Skeletal muscle satellite cell (primary cell): ENCODE data around the gene ARHGAP21.

Source experiments
- H3K27me3 ChIP-seq: 2 replicates; pipeline ENCODE4 v1.7.0; 2013; ENCODE audit warnings: low read length; ENCODE audit not compliant: control insufficient read depth, insufficient read depth
- H3K36me3 ChIP-seq: 2 replicates; pipeline ENCODE4 v1.7.0; 2013; ENCODE audit warnings: mild to moderate bottlenecking, control low read depth, low read length; ENCODE audit not compliant: insufficient read depth
- H3K4me1 ChIP-seq: 2 replicates; pipeline ENCODE4 v1.7.0; 2013; ENCODE audit warnings: low read length; ENCODE audit not compliant: control insufficient read depth, insufficient read depth
- H3K4me2 ChIP-seq: 2 replicates; pipeline ENCODE4 v1.7.0; 2013; ENCODE audit warnings: mild to moderate bottlenecking, low read length
- H3K4me3 ChIP-seq: 2 replicates; pipeline ENCODE4 v1.7.0; 2013; ENCODE audit warnings: low read length
- H3K9ac ChIP-seq: 2 replicates; pipeline ENCODE4 v1.7.0; 2013; ENCODE audit warnings: mild to moderate bottlenecking, low read depth, low read length, moderate library complexity
- H3K9me3 ChIP-seq: replicated peaks from 2 replicates; pipeline ENCODE4 v1.7.0; 2013; ENCODE audit warnings: mild to moderate bottlenecking, control low read depth, low read length

ARHGAP21 gene

DNA sequence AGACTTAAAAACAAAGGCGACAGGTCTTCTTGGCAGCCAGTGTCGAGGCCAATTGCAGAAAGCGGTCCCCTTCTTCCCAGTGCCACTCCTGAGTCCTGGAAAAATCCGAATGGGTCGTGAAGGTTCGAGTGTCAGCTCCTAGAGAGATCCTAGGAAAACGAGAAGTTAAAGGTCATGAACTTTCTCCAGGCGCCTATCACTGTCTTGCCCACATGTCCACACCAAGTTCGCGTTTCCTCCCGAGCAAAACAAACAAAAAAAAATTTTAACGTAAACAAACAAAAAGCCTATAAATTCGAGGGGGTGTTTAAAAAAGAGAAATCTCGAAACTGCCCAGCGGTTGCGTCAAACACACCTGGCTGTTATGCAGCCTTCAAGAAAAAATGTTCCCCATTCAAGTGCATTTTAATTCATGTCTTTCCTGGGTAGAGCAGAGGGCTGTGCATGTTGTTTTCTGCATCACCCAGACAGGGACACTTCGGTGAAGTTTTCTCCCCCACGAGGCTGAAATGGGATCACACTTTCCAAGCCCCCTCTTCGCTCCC lies 1.5 kb downstream of the ARHGAP21 start:
- H3K9ac ChIP-seq, result peak overlapping the region; percentile 97

GRCh38 chr10:24721229-24722106 lies 2.2 kb downstream of the ARHGAP21 start:
- no peaks in the 10 kb centered on the region for H3K27me3 ChIP-seq
- H3K4me1 ChIP-seq, result peaks cover 35% of the 10 kb centered on the region
- peak overlapping the region; percentile 97 for H3K4me2 ChIP-seq
- peak overlapping the region; percentile 83 for H3K4me3 ChIP-seq
- H3K36me3 ChIP-seq, result peaks cover 31% of the 10 kb centered on the region
- H3K9ac ChIP-seq, result peak overlapping the region; percentile 97
- no peaks in the 10 kb centered on the region for H3K9me3 ChIP-seq

More for the DNA sequence above, 1.5 kb downstream of the ARHGAP21 start:
- Histone ChIP-seq H3K36me3 (peaks cover 25% of the 10 kb centered on the region), H3K4me1 (peaks cover 32% of the 10 kb centered on the region), H3K27me3 (no peaks in the 10 kb centered on the region), H3K4me3 (peak overlapping the region; percentile 83), H3K4me2 (peak overlapping the region; percentile 97), H3K9me3 (no peaks in the 10 kb centered on the region)

GRCh38 chr10:24720096-24720495 lies 3.6 kb downstream of the ARHGAP21 start:
- peaks cover 38% of the 10 kb centered on the region for H3K4me1 ChIP-seq
- H3K27me3 ChIP-seq, result no peaks in the 10 kb centered on the region
- H3K4me3 ChIP-seq, result peak overlapping the region; percentile 83
- peak overlapping the region; percentile 97 for H3K9ac ChIP-seq
- H3K4me2 ChIP-seq, result peak overlapping the region; percentile 97
- H3K9me3 ChIP-seq, result no peaks in the 10 kb centered on the region
- peaks cover 31% of the 10 kb centered on the region for H3K36me3 ChIP-seq

GRCh38 chr10:24718031-24718855 lies 5.4 kb downstream of the ARHGAP21 start:
- H3K27me3 ChIP-seq, result no peaks in the 10 kb centered on the region
- H3K4me2 ChIP-seq, result peak overlapping the region; percentile 97
- peak overlapping the region; percentile 83 for H3K4me3 ChIP-seq
- peaks cover 36% of the 10 kb centered on the region for H3K4me1 ChIP-seq
- H3K9me3 ChIP-seq, result no peaks in the 10 kb centered on the region
- peak overlapping the region; percentile 97 for H3K9ac ChIP-seq
- peaks cover 31% of the 10 kb centered on the region for H3K36me3 ChIP-seq

DNA sequence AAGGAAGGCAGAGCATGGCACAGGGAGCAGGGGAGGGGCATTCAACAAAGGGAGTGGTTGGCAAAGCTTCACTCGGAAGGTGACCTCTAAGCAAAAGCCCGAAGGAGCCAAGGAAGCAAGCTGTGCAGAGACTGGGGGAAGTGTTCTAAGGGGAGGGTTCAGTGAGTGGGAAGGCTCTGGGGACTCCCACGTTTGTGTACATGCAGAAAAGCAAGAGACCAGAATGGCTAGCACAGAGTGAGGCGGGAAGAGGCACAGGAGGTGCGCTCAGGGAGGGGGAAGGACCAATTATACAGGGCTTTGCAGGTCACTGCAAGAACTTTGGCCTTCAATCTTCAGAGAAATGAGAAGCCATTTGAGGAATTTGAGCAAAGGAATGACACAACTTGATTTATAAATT lies 7.4 kb downstream of the ARHGAP21 start:
- Histone ChIP-seq H3K36me3 (peaks cover 26% of the 10 kb centered on the region), H3K9ac (no peak overlapping the region), H3K4me2 (peak overlapping the region; percentile 0), H3K9me3 (no peaks in the 10 kb centered on the region), H3K4me1 (peaks cover 41% of the 10 kb centered on the region), H3K27me3 (no peaks in the 10 kb centered on the region), H3K4me3 (no peak overlapping the region)

DNA sequence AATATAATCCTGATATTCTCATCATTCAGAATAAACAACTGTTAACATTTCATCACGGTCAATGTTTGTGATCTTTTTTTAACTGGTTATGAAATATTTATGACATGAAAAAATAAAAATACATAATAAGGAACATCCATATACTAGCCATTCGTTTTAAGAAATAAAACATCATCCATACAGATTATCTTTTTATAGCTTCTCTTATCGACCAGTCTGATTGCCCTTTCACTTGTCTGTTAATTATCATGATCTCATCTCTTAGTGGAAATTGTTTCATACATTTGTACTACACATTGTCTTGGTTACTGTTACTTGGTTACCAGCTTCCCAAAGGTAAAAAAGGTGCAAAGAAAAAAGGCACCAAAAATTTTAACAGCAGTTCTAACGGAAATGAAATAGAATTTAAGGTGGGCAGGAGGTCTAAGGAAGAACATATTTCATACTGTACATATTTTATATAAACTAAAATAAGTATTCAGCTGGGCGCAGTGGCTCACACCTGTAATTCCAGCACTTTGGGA lies 8.4 kb downstream of the ARHGAP21 start:
- peaks cover 16% of the 10 kb centered on the region for H3K36me3 ChIP-seq
- no peak overlapping the region for H3K4me3 ChIP-seq
- no peak overlapping the region for H3K4me2 ChIP-seq
- H3K9me3 ChIP-seq, result no peaks in the 10 kb centered on the region
- no peaks in the 10 kb centered on the region for H3K27me3 ChIP-seq
- H3K4me1 ChIP-seq, result peaks cover 40% of the 10 kb centered on the region
- no peak overlapping the region for H3K9ac ChIP-seq

DNA sequence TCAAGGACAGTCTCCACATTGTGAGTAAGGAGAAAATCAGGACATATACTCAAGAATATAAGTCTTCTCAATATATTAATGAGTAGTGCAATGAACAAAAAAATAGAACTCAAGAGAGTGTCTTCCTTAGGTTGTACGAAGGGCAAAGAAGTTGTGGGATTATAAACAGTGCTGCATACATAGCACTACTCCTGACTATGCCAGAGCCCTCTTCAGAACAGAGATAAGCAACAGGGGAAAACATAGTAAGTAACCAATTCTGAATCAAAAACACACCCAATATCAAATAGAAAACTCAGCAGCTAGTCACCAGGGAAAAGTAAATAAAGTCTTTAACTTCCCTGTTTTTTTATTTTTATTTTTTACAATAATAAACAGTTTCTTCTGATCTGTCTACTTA lies 10.6 kb downstream of the ARHGAP21 start:
- H3K9me3 ChIP-seq, result no peaks in the 10 kb centered on the region
- H3K4me2 ChIP-seq, result no peak overlapping the region
- H3K27me3 ChIP-seq, result no peaks in the 10 kb centered on the region
- H3K36me3 ChIP-seq, result peaks cover 15% of the 10 kb centered on the region
- no peak overlapping the region for H3K9ac ChIP-seq
- no peak overlapping the region for H3K4me3 ChIP-seq
- peaks cover 23% of the 10 kb centered on the region for H3K4me1 ChIP-seq

DNA sequence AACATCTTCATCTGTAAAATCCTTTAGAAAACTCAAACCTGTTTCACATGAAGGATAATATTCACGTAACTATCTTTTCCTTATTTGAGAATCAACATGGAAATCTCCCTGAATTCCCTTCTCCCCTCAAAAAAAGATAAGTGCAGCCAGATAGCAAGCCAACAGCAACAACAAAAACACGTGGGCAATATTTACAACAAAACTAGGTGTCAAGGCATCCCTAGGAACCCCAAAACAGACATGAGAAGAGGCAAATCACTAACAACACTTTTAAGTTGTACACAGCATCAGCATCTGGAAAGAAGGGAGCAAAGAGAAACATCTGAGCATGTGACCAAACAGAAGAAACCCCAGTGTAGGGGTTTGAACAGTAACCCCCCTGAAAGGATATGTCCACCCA lies 12.2 kb downstream of the ARHGAP21 start:
- no peaks in the 10 kb centered on the region for H3K36me3 ChIP-seq
- no peak overlapping the region for H3K9ac ChIP-seq
- H3K4me1 ChIP-seq, result peaks cover 30% of the 10 kb centered on the region
- H3K9me3 ChIP-seq, result no peaks in the 10 kb centered on the region
- H3K4me2 ChIP-seq, result no peak overlapping the region
- H3K4me3 ChIP-seq, result no peak overlapping the region
- no peaks in the 10 kb centered on the region for H3K27me3 ChIP-seq

- H3K9ac ChIP-seq, result no peak overlapping the region
- no peaks in the 10 kb centered on the region for H3K27me3 ChIP-seq
- peaks cover 39% of the 10 kb centered on the region for H3K4me1 ChIP-seq
- H3K4me3 ChIP-seq, result no peak overlapping the region
- no peak overlapping the region for H3K4me2 ChIP-seq
- H3K36me3 ChIP-seq, result no peaks in the 10 kb centered on the region
- H3K9me3 ChIP-seq, result no peaks in the 10 kb centered on the region
These were observed 15.6 kb downstream of the ARHGAP21 start for GRCh38 chr10:24708081-24708480.

GRCh38 chr10:24707445-24707844 lies 16.2 kb downstream of the ARHGAP21 start:
- Histone ChIP-seq H3K4me1 (peaks cover 34% of the 10 kb centered on the region), H3K27me3 (no peaks in the 10 kb centered on the region), H3K9me3 (no peaks in the 10 kb centered on the region), H3K9ac (no peak overlapping the region), H3K4me3 (no peak overlapping the region), H3K4me2 (no peak overlapping the region), H3K36me3 (no peaks in the 10 kb centered on the region)

DNA sequence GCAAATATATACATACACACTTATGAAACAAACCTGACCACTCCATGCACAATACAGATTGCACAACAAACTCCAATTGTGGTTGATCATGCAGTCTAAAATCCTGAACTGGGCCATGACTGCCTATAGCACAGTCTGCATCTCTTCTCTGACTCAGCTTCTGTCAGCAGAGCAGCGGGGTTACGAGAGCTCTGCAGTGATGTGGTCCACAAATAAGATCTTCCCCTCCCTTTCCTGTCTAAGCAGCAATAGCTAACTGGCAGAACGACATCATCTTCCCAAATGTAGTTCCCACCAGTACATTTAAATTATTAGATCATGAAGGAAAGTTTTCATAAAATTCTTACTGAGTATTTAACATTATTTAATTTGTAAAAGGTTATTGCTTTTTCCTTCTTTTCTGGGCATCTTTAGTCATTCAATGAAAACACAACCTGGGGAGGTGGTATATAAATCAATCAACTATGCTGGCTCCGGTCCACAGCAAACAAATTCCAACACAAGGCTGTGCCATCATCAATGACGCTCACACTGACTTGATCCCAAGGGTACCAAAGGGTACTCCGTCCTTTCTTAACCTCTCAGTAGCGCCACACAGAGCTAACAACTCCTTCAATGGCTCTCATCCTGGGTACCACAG lies 17.1 kb downstream of the ARHGAP21 start:
- no peaks in the 10 kb centered on the region for H3K9me3 ChIP-seq
- H3K36me3 ChIP-seq, result no peaks in the 10 kb centered on the region
- H3K4me3 ChIP-seq, result peak overlapping the region; percentile 19
- peaks cover 34% of the 10 kb centered on the region for H3K4me1 ChIP-seq
- H3K4me2 ChIP-seq, result peak overlapping the region; percentile 39
- H3K27me3 ChIP-seq, result no peaks in the 10 kb centered on the region
- peak overlapping the region; percentile 14 for H3K9ac ChIP-seq
